Common myeloid progenitor, CD34-positive (primary cell): ENCODE measurements around the gene WWC2.

Source experiments
- CTCF ChIA-PET: fragments of 350-600 bp; sonication (Branson Sonifier 250); formaldehyde crosslinking; loops from one replicate; lab custom pipeline; 2021; ENCODE audit warnings: antibody characterized with exemption; lab: Charles Lee
- POLR2A ChIA-PET: fragments of 350-600 bp; sonication (Branson Sonifier 250); formaldehyde crosslinking; loops from one replicate; lab custom pipeline; 2021; ENCODE audit warnings: antibody characterized with exemption; lab: Charles Lee
- DNase-seq, 3 donors: peaks; one replicate each; pipeline versions ENCODE4 v3.0.0 to v3.0.0-alpha.2; 2013
- H3K27ac ChIP-seq, 2 experiments: 1 replicate in 1 of 2; 2 replicates in 1 of 2; pipeline ENCODE4 v1.7.0; 2013; ENCODE audit warnings: inconsistent platforms in 2 of 2, low read length in 2 of 2, mild to moderate bottlenecking in 2 of 2, low read depth in 1 of 2, moderate library complexity in 1 of 2; ENCODE audit not compliant: severe bottlenecking in 2 of 2, insufficient read depth in 1 of 2, poor library complexity in 1 of 2
- H3K27me3 ChIP-seq, 5 experiments: replicated peaks in 2 of 5; 1 replicate in 3 of 5; 2 replicates in 2 of 5; pipeline versions ENCODE4 v1.6.1 to v1.7.0; 2013; ENCODE audit warnings: low read length in 4 of 5, mild to moderate bottlenecking in 2 of 5, moderate library complexity in 2 of 5, inconsistent platforms in 1 of 5; ENCODE audit not compliant: insufficient read depth in 5 of 5, control insufficient read depth in 4 of 5
- H3K36me3 ChIP-seq, 4 experiments: 1 replicate in 2 of 4; 2 replicates in 2 of 4; pipeline versions ENCODE4 v1.6.1 to v1.7.0; 2013; ENCODE audit warnings: low read length in 3 of 4, control low read depth in 1 of 4, mild to moderate bottlenecking in 1 of 4; ENCODE audit not compliant: control insufficient read depth in 4 of 4, insufficient read depth in 4 of 4
- H3K4me1 ChIP-seq, 4 experiments: 1 replicate in 3 of 4; 2 replicates in 1 of 4; pipeline versions ENCODE4 v1.6.1 to v1.7.1; 2013; ENCODE audit warnings: low read length in 3 of 4, mild to moderate bottlenecking in 3 of 4, control low read depth in 1 of 4, inconsistent platforms in 1 of 4, moderate library complexity in 1 of 4; ENCODE audit not compliant: control insufficient read depth in 4 of 4, insufficient read depth in 4 of 4; ENCODE audit errors: control extremely low read depth in 1 of 4
- H3K4me3 ChIP-seq, 7 experiments: 1 replicate in 4 of 7; 2 replicates in 3 of 7; pipeline versions ENCODE4 v1.5.1 to v1.7.0; 2013; ENCODE audit warnings: mild to moderate bottlenecking in 7 of 7, low read length in 6 of 7, moderate library complexity in 6 of 7, inconsistent platforms in 2 of 7, low read depth in 2 of 7, control low read depth in 1 of 7; ENCODE audit not compliant: insufficient read depth in 4 of 7, control insufficient read depth in 1 of 7; ENCODE audit errors: extremely low read depth in 1 of 7
- H3K9me3 ChIP-seq, 5 experiments: 1 replicate in 4 of 5; 2 replicates in 1 of 5; pipeline versions ENCODE4 v1.6.1 to v1.7.1; 2013; ENCODE audit warnings: low read length in 4 of 5, mild to moderate bottlenecking in 2 of 5, inconsistent platforms in 1 of 5, low read depth in 1 of 5, moderate library complexity in 1 of 5; ENCODE audit not compliant: control insufficient read depth in 4 of 5, insufficient read depth in 2 of 5; ENCODE audit errors: control extremely low read depth in 1 of 5
- WGBS: methylation state at CpG from one replicate; pipeline ENCODE4 v1.1.5; 2013; ENCODE audit not compliant: insufficient coverage; 5-methylcytosine and 5-hydroxymethylcytosine counted together

WWC2 gene

GRCh38 chr4:183312841-183313240 is 213.8 kb downstream of the WWC2 start:
- Histone ChIP-seq H3K27ac (no peak overlapping the region), H3K9me3 (no peaks in the 10 kb centered on the region), H3K4me3 (no peak overlapping the region), H3K36me3 (peaks cover 0 to 10% (median 1%) of the 10 kb centered on the region in 4 experiments), H3K27me3 (no peaks in the 10 kb centered on the region), H3K4me1 (no peaks in the 10 kb centered on the region)
- POLR2A ChIA-PET, result no interaction called here
- WGBS, result 90% methylated on average over 5 of the region's 5 CpGs
- CTCF ChIA-PET, result no interaction called here
- DNase-seq, result no peak

- ChIA-PET CTCF (interaction anchor here (0.8 kb wide), 1 partner anchor 8 kb away, joined by 3 read pairs; no protein-coding TSS in a partner anchor), POLR2A (no interaction called here)
- Histone ChIP-seq H3K9me3 (no peaks in the 10 kb centered on the region), H3K36me3 (peaks cover 0 to 10% (median 1%) of the 10 kb centered on the region in 4 experiments), H3K4me1 (no peaks in the 10 kb centered on the region), H3K27me3 (no peaks in the 10 kb centered on the region), H3K4me3 (no peak overlapping the region), H3K27ac (no peak overlapping the region)
- no peak for DNase-seq
- 98% methylated on average over 15 of the region's 15 CpGs for WGBS
Measured at GRCh38 chr4:183314336-183314735, 215.3 kb downstream of the WWC2 start.

DNA sequence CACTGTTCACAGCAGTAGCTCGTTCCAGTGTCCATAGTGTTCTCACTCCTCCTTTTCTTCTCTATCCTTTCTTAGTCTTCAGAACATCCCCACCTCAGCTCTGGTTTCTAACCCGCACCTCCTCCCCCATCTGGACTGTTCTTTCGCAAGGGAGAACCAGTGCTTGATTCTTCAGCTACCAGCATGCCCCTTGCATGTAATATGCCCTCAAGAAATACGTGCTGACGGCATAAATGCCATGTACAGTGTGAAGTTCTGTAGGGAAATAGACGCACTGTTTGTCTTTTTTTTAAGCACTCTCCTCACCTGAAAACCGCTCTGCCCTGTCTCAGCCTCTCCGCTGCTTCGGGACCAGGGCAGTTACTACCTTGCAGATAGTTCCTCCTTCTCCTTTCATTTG is 215.7 kb downstream of the WWC2 start:
- 100% methylated on average over 8 of the region's 9 CpGs for WGBS
- ChIA-PET POLR2A (no interaction called here), CTCF (interaction anchor here (0.8 kb wide), 1 partner anchor 9 kb away, joined by 3 read pairs; no protein-coding TSS in a partner anchor)
- Histone ChIP-seq H3K9me3 (no peaks in the 10 kb centered on the region), H3K36me3 (peaks cover 0 to 10% (median 1%) of the 10 kb centered on the region in 4 experiments), H3K27me3 (no peaks in the 10 kb centered on the region), H3K27ac (no peak overlapping the region), H3K4me1 (no peaks in the 10 kb centered on the region), H3K4me3 (no peak overlapping the region)
- DNase-seq, result no peak

DNA sequence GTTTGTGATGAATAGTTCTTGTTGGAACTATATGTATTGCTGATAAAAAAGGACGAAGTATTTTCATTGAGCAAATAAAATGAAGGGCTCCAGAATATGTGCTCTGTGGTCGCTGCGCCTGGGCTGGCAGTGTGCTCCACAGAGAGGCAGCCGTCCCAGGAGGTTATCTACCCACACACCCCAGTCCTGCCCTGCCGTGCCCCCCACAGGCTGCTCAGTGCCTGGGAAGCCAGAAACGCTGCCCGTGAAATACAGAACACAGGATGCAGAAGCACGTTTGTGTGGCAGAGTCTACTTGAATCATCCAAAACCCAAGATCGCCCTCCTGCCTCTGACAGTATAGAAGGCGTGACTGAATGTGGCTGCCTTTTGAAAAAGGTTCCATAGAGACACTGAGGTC is 219.6 kb downstream of the WWC2 start:
- CTCF ChIA-PET, result no interaction called here

DNA sequence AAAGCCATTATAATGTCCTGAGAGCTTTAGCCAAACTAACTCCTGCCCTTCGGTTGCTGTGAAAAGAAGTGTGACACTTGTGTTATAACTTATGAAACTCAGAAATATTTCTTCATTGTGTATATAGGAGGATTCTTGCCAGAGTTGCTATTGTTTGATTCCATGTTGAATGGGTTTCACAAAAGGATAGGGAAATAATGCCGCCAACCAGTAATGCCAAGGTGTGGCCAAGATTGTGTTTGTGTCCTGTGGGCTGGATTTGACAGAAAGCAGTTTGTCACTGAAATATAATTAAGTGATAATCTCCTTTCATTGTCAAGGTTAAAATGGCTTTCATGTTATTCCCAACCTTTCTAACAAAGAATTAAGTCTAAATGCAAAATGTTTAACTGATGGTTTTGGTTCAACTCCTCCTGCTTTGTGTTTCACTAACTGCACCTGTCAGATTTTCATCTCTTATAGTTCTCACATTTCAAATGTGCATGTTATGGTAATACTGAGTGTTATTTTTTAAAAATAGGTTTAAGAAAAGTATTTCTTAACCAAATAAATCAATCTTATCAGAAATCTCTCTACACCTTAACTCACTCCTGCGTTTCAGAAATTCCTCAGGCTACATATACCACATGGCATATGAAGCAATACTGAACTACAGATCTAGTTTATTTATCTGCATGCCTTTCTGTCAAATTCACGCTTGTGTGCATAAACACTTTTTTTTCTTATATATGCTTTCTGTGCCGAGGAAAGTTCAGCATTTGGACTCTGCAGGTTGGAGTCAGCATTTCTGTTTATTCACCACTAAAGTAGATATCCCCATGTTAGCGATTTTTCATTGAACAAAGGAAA is 221.4 kb downstream of the WWC2 start, which contains the start of gene CLDN22:
Gene CLDN22, minus strand, starts transcription at position 66 of the 849 bp plus-strand sequence. Its CDS starts 58 bp downstream, at position 8.
- Histone ChIP-seq H3K9me3 (no peaks in the 10 kb centered on the region), H3K27ac (no peak within 1 kb of the TSS), H3K27me3 (no peaks in the 10 kb centered on the region), H3K4me1 (no peaks in the 10 kb centered on the region), H3K36me3 (peaks cover 0 to 2% (median 0%) of the 10 kb centered on the region in 4 experiments), H3K4me3 (no peak within 1 kb of the TSS)
- CTCF ChIA-PET, result no interaction called here
- WGBS, result 98% methylated on average over 4 of the region's 6 CpGs
- DNase-seq, result no peak
- POLR2A ChIA-PET, result no interaction called here

More for the DNA sequence above, 219.6 kb downstream of the WWC2 start:
- peak in 1 of 3 donors; percentile 1 for DNase-seq
- no peaks in the 10 kb centered on the region for H3K4me1 ChIP-seq
- no peak overlapping the region for H3K27ac ChIP-seq
- POLR2A ChIA-PET, result no interaction called here
- H3K27me3 ChIP-seq, result no peaks in the 10 kb centered on the region
- no peak overlapping the region for H3K4me3 ChIP-seq
- H3K36me3 ChIP-seq, result peaks cover 0 to 4% (median 1%) of the 10 kb centered on the region in 4 experiments
- 97% methylated on average over 10 of the region's 10 CpGs for WGBS
- no peaks in the 10 kb centered on the region for H3K9me3 ChIP-seq

- DNase-seq, result peak in 2 of 3 donors; percentile 3 to 17
- H3K4me1 ChIP-seq, result no peaks in the 10 kb centered on the region
- ChIA-PET CTCF (no interaction called here), POLR2A (no interaction called here)
- H3K36me3 ChIP-seq, result no peaks in the 10 kb centered on the region
- H3K9me3 ChIP-seq, result no peaks in the 10 kb centered on the region
- no peaks in the 10 kb centered on the region for H3K27me3 ChIP-seq
- no peak overlapping the region for H3K4me3 ChIP-seq
- H3K27ac ChIP-seq, result no peak overlapping the region
- WGBS, result no CpG with 5 or more reads among the region's 2 CpGs
Measured at GRCh38 chr4:183321079-183321478, 222.0 kb downstream of the WWC2 start.

DNA sequence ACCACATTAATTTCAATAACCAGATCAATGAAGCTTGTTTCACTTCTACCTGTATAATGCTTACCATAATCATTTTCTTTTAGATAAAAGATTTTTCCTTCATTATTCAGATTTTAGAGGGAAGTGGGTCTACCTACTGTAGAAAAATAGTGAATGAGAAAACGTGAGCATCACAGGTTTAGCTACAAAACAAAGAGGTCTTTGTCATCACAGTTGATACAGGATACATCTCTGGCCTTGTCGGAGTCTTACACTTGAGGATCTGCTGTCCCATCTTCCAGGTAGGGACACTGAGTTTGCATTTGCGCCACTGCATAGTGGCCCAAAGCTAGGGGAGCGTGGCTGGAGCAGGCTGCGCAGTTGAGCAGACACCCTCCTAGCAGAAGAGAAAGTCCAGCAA is 222.5 kb downstream of the WWC2 start:
- 98% methylated on average over 4 of the region's 5 CpGs for WGBS
- H3K4me3 ChIP-seq, result no peak overlapping the region
- no peaks in the 10 kb centered on the region for H3K36me3 ChIP-seq
- CTCF ChIA-PET, result no interaction called here
- DNase-seq, result no peak
- H3K9me3 ChIP-seq, result peaks cover 0 to 3% (median 0%) of the 10 kb centered on the region in 5 experiments
- H3K4me1 ChIP-seq, result no peaks in the 10 kb centered on the region
- POLR2A ChIA-PET, result no interaction called here
- no peaks in the 10 kb centered on the region for H3K27me3 ChIP-seq
- H3K27ac ChIP-seq, result no peak overlapping the region
